Duodenal mucosa (tissue), 2 donors: ENCODE data around the gene TFAP2C.

ENCODE experiments used
- H3K27ac ChIP-seq: one replicate; pipeline ENCODE4 v1.7.0; 2013; ENCODE audit warnings: low read depth, low read length
- H3K27me3 ChIP-seq, 2 donors: one replicate each; pipeline ENCODE4 v1.7.0; 2013; ENCODE audit warnings: low read length in 2 of 2, control low read depth in 1 of 2; ENCODE audit not compliant: insufficient read depth in 2 of 2, control insufficient read depth in 1 of 2
- H3K36me3 ChIP-seq, 2 donors: one replicate each; pipeline ENCODE4 v1.7.0; 2013; ENCODE audit warnings: low read length in 2 of 2, control low read depth in 1 of 2; ENCODE audit not compliant: insufficient read depth in 2 of 2, control insufficient read depth in 1 of 2
- H3K4me1 ChIP-seq, 2 donors: one replicate each; pipeline ENCODE4 v1.7.0; 2013; ENCODE audit warnings: low read length in 2 of 2, control low read depth in 1 of 2; ENCODE audit not compliant: insufficient read depth in 2 of 2, control insufficient read depth in 1 of 2
- H3K4me3 ChIP-seq, 2 donors: one replicate each; pipeline ENCODE4 v1.7.0; 2013; ENCODE audit warnings: low read length in 2 of 2, low read depth in 1 of 2
- H3K9ac ChIP-seq, 2 donors: one replicate each; pipeline ENCODE4 v1.7.0; 2013; ENCODE audit warnings: low read length in 2 of 2, low read depth in 1 of 2
- H3K9me3 ChIP-seq, 2 donors: one replicate each; pipeline ENCODE4 v1.7.0; 2013; ENCODE audit warnings: low read length in 2 of 2, control low read depth in 1 of 2; ENCODE audit not compliant: control insufficient read depth in 1 of 2

TFAP2C gene

GRCh38 chr20:56628873-56629463 is at the start of gene TFAP2C:
TFAP2C (plus strand) TSS chr20:56629306; CDS start chr20:56629545, 239 bp downstream.
- H3K4me3 ChIP-seq: peak within 1 kb of the TSS; percentile 55 to 63
- H3K27me3 ChIP-seq: peaks cover 77 to 92% of the 10 kb centered on the region in 2 donors
- H3K36me3 ChIP-seq: no peaks in the 10 kb centered on the region
- peaks cover 5 to 13% of the 10 kb centered on the region in 2 donors for H3K4me1 ChIP-seq
- no peak within 1 kb of the TSS for H3K27ac ChIP-seq
- peak within 1 kb of the TSS in 1 of 2 donors; percentile 10 for H3K9ac ChIP-seq
- no peaks in the 10 kb centered on the region for H3K9me3 ChIP-seq

GRCh38 chr20:56580226-56580625 is 48.9 kb upstream of the TFAP2C start:
- no peaks in the 10 kb centered on the region for H3K27me3 ChIP-seq

GRCh38 chr20:56581701-56582100 is 47.4 kb upstream of the TFAP2C start:
- Histone ChIP-seq H3K9ac (no peak overlapping the region), H3K36me3 (no peaks in the 10 kb centered on the region), H3K27me3 (no peaks in the 10 kb centered on the region), H3K9me3 (no peaks in the 10 kb centered on the region), H3K4me3 (no peak overlapping the region), H3K27ac (no peak overlapping the region), H3K4me1 (no peaks in the 10 kb centered on the region)

More at GRCh38 chr20:56580226-56580625, 48.9 kb upstream of the TFAP2C start:
- no peak overlapping the region for H3K4me3 ChIP-seq
- H3K4me1 ChIP-seq: no peaks in the 10 kb centered on the region
- no peaks in the 10 kb centered on the region for H3K9me3 ChIP-seq
- no peak overlapping the region for H3K9ac ChIP-seq
- no peaks in the 10 kb centered on the region for H3K36me3 ChIP-seq
- no peak overlapping the region for H3K27ac ChIP-seq

GRCh38 chr20:56582542-56582941 is 46.6 kb upstream of the TFAP2C start:
- Histone ChIP-seq H3K4me1 (no peaks in the 10 kb centered on the region), H3K27ac (no peak overlapping the region), H3K4me3 (no peak overlapping the region), H3K36me3 (no peaks in the 10 kb centered on the region), H3K27me3 (no peaks in the 10 kb centered on the region), H3K9ac (no peak overlapping the region), H3K9me3 (no peaks in the 10 kb centered on the region)

GRCh38 chr20:56584916-56585315 is 44.2 kb upstream of the TFAP2C start:
- Histone ChIP-seq H3K27ac (no peak overlapping the region), H3K36me3 (no peaks in the 10 kb centered on the region), H3K4me1 (no peaks in the 10 kb centered on the region), H3K9me3 (no peaks in the 10 kb centered on the region), H3K4me3 (no peak overlapping the region), H3K9ac (no peak overlapping the region), H3K27me3 (no peaks in the 10 kb centered on the region)

- H3K9ac ChIP-seq: no peak overlapping the region
- no peak overlapping the region for H3K4me3 ChIP-seq
- no peak overlapping the region for H3K27ac ChIP-seq
- H3K27me3 ChIP-seq: no peaks in the 10 kb centered on the region
- H3K9me3 ChIP-seq: no peaks in the 10 kb centered on the region
- no peaks in the 10 kb centered on the region for H3K36me3 ChIP-seq
- no peaks in the 10 kb centered on the region for H3K4me1 ChIP-seq
Observed at GRCh38 chr20:56587307-56588041, 41.6 kb upstream of the TFAP2C start.

- Histone ChIP-seq H3K36me3 (no peaks in the 10 kb centered on the region), H3K27ac (no peak overlapping the region), H3K4me1 (no peaks in the 10 kb centered on the region), H3K27me3 (no peaks in the 10 kb centered on the region), H3K4me3 (no peak overlapping the region), H3K9ac (no peak overlapping the region), H3K9me3 (no peaks in the 10 kb centered on the region)
Observed at GRCh38 chr20:56588996-56589395, 40.1 kb upstream of the TFAP2C start.

GRCh38 chr20:56589633-56590032 is 39.5 kb upstream of the TFAP2C start:
- H3K9ac ChIP-seq: no peak overlapping the region
- H3K9me3 ChIP-seq: no peaks in the 10 kb centered on the region
- no peak overlapping the region for H3K4me3 ChIP-seq
- no peak overlapping the region for H3K27ac ChIP-seq
- no peaks in the 10 kb centered on the region for H3K36me3 ChIP-seq
- no peaks in the 10 kb centered on the region for H3K4me1 ChIP-seq
- H3K27me3 ChIP-seq: no peaks in the 10 kb centered on the region

GRCh38 chr20:56590888-56591287 is 38.2 kb upstream of the TFAP2C start:
- no peaks in the 10 kb centered on the region for H3K27me3 ChIP-seq
- H3K4me1 ChIP-seq: no peaks in the 10 kb centered on the region
- H3K9ac ChIP-seq: no peak overlapping the region
- no peak overlapping the region for H3K27ac ChIP-seq
- no peak overlapping the region for H3K4me3 ChIP-seq
- no peaks in the 10 kb centered on the region for H3K9me3 ChIP-seq
- H3K36me3 ChIP-seq: no peaks in the 10 kb centered on the region

GRCh38 chr20:56592211-56592610 is 36.9 kb upstream of the TFAP2C start:
- no peaks in the 10 kb centered on the region for H3K36me3 ChIP-seq
- H3K9me3 ChIP-seq: no peaks in the 10 kb centered on the region
- no peak overlapping the region for H3K4me3 ChIP-seq
- no peaks in the 10 kb centered on the region for H3K4me1 ChIP-seq
- no peak overlapping the region for H3K27ac ChIP-seq
- H3K27me3 ChIP-seq: no peaks in the 10 kb centered on the region
- H3K9ac ChIP-seq: no peak overlapping the region
